HTERT RPE-1 (cell line): ENCODE data around the gene OAS3.
"Not testable (repeated sequence)": the region's sequence is repeated elsewhere in the genome, so short reads cannot be mapped to it uniquely, and the experiment has no call there.

ENCODE experiments used
- in situ Hi-C: fragments of 300-500 bp; cut with MboI; formaldehyde crosslinking; loops from 4 replicates; pipeline ENCODE4 v1.14.3; 2020; ENCODE audit warnings: low sequenced_read_pairs

OAS3 gene

GRCh38 chr12:112950701-112951100 lies 12.4 kb downstream of the OAS3 start:
- in situ Hi-C loops = no loop called here

GRCh38 chr12:112957125-112957524 lies 18.9 kb downstream of the OAS3 start:
- in situ Hi-C loops = not testable (repeated sequence)

GRCh38 chr12:112961074-112961473 lies 22.8 kb downstream of the OAS3 start:
- in situ Hi-C loops = no loop called here

- in situ Hi-C loops = no loop called here
Observed at GRCh38 chr12:112961536-112961935, 23.3 kb downstream of the OAS3 start.

GRCh38 chr12:112962561-112962960 lies 24.3 kb downstream of the OAS3 start:
- in situ Hi-C loops = no loop called here

GRCh38 chr12:112963227-112963861 lies 25.1 kb downstream of the OAS3 start:
- in situ Hi-C loops = no loop called here

- in situ Hi-C loops = no loop called here
Observed at GRCh38 chr12:112964067-112964670, 25.9 kb downstream of the OAS3 start.

- in situ Hi-C loops = no loop called here
Observed at GRCh38 chr12:112964915-112965314, 26.6 kb downstream of the OAS3 start.

GRCh38 chr12:112965643-112966042 lies 27.4 kb downstream of the OAS3 start:
- in situ Hi-C loops = no loop called here

GRCh38 chr12:112967306-112967705 lies 29.0 kb downstream of the OAS3 start:
- in situ Hi-C loops = no loop called here

- in situ Hi-C loops = no loop called here
Observed at GRCh38 chr12:112967858-112968257, 29.6 kb downstream of the OAS3 start.

- in situ Hi-C loops = no loop called here
Observed at GRCh38 chr12:112969547-112970306, 31.5 kb downstream of the OAS3 start.

- in situ Hi-C loops = no loop called here
Observed at GRCh38 chr12:112970391-112970790, 32.1 kb downstream of the OAS3 start.

- in situ Hi-C loops = no loop called here
Observed at GRCh38 chr12:112971248-112971647, 33.0 kb downstream of the OAS3 start.

- in situ Hi-C loops = no loop called here
Observed at GRCh38 chr12:112973011-112973735, 34.9 kb downstream of the OAS3 start.

GRCh38 chr12:112973818-112974231 lies 35.6 kb downstream of the OAS3 start:
- in situ Hi-C loops = no loop called here

- in situ Hi-C loops = no loop called here
Observed at GRCh38 chr12:112974904-112975303, 36.6 kb downstream of the OAS3 start.

GRCh38 chr12:112977139-112977538 lies 38.9 kb downstream of the OAS3 start:
- in situ Hi-C loops = no loop called here

GRCh38 chr12:112977641-112978040 lies 39.4 kb downstream of the OAS3 start:
- in situ Hi-C loops = no loop called here

GRCh38 chr12:112978163-112979040 lies 40.1 kb downstream of the OAS3 start, which contains the start of gene OAS2:
Gene OAS2 (plus strand): TSS chr12:112978519. CDS start chr12:112978609, 90 bp downstream.
- in situ Hi-C loops = no loop called here
